Loucy (cell line): ENCODE data around the gene OR52R1.

Experiments used
- H2AFZ ChIP-seq: fragments of 200-600 bp; sonication (generic); 2 replicates; pipeline ENCODE4 v1.6.0; 2016; ENCODE audit warnings: antibody characterized with exemption, mild to moderate bottlenecking, low read length, moderate library complexity
- H3F3A ChIP-seq: fragments of 200-600 bp; 2 replicates; pipeline ENCODE4 v1.6.0; 2016; ENCODE audit warnings: antibody characterized with exemption, low read depth, mild to moderate bottlenecking
- H3K27me3 ChIP-seq: fragments of 200-600 bp; sonication (generic); 2 replicates; pipeline ENCODE4 v1.6.1; 2014; ENCODE audit warnings: low read length, mild to moderate bottlenecking; ENCODE audit not compliant: insufficient read depth, poor library complexity, severe bottlenecking
- H3K36me3 ChIP-seq: fragments of 200-600 bp; sonication (generic); 2 replicates; pipeline ENCODE4 v1.6.1; 2016; ENCODE audit warnings: low read length; ENCODE audit not compliant: insufficient read depth
- H3K4me1 ChIP-seq: fragments of 200-600 bp; sonication (generic); 2 replicates; pipeline ENCODE4 v1.5.1; 2014; ENCODE audit warnings: low read length, mild to moderate bottlenecking; ENCODE audit not compliant: insufficient read depth, poor library complexity, severe bottlenecking
- H3K4me2 ChIP-seq: fragments of 200-600 bp; sonication (generic); 2 replicates; pipeline ENCODE4 v1.6.0; 2014; ENCODE audit warnings: antibody characterized with exemption, low read length, low read depth, mild to moderate bottlenecking; ENCODE audit not compliant: poor library complexity, severe bottlenecking
- H3K4me3 ChIP-seq: fragments of 200-600 bp; sonication (generic); 2 replicates; pipeline ENCODE4 v1.5.1; 2014; ENCODE audit warnings: low read length, mild to moderate bottlenecking, mixed read lengths; ENCODE audit not compliant: poor library complexity, severe bottlenecking
- H3K79me2 ChIP-seq: fragments of 200-600 bp; sonication (generic); 2 replicates; pipeline ENCODE4 v1.6.1; 2014; ENCODE audit warnings: low read length; ENCODE audit not compliant: insufficient read depth
- H3K9ac ChIP-seq: fragments of 200-600 bp; sonication (generic); 2 replicates; pipeline ENCODE4 v1.6.0; 2014; ENCODE audit warnings: mild to moderate bottlenecking, low read depth, low read length, moderate library complexity; ENCODE audit not compliant: poor library complexity, severe bottlenecking
- H3K9me2 ChIP-seq: fragments of 200-600 bp; sonication (generic); replicated peaks from 2 replicates; pipeline ENCODE4 v1.6.1; 2016; ENCODE audit warnings: low read depth, low read length, mixed read lengths
- H3K9me3 ChIP-seq: fragments of 200-600 bp; sonication (generic); 2 replicates; pipeline ENCODE4 v1.6.1; 2014; ENCODE audit warnings: mild to moderate bottlenecking, antibody characterized with exemption, low read length, low read depth; ENCODE audit not compliant: insufficient read depth
- H4K20me1 ChIP-seq: fragments of 200-600 bp; sonication (generic); 2 replicates; pipeline ENCODE4 v1.6.0; 2014; ENCODE audit warnings: antibody characterized with exemption, low read length, mild to moderate bottlenecking; ENCODE audit not compliant: insufficient read depth, poor library complexity, severe bottlenecking
- EZH2phosphoT487 ChIP-seq: fragments of 200-600 bp; IDR thresholded peaks from 2 replicates; pipeline ENCODE4 v1.6.1; 2018; ENCODE audit warnings: antibody characterized with exemption, mild to moderate bottlenecking, moderate library complexity, borderline replicate concordance
- TF ChIP-seq, protein P1 (sequence below): fragments of 200-600 bp; sonication (generic); conservative IDR thresholded peaks from 2 replicates; pipeline ENCODE4 v1.5.1; 2014; ENCODE audit warnings: mild to moderate bottlenecking, antibody characterized with exemption, low read length

OR52R1 gene

DNA sequence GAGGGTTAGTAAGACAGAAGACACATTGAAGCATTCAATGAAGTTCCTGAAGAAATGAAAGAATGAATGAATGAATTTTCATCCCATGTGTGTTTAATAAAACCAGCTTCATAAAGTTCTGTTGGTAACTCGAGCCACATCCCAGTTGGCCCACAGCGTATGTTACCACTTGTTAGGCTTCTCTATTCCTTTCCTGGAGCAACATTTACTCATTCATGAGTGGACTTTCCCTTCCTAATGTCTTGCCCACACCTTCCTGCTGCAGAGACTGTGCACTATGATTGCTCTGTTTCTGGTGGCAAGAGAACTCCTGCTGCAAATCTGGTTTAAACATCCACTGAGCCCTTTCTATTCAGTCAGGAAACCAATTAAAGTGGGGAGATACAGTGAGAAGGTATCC lies 7.0 kb downstream of the OR52R1 start:
- Histone ChIP-seq H3K4me1 (no peaks in the 10 kb centered on the region), H3F3A (no peaks in the 10 kb centered on the region)

DNA sequence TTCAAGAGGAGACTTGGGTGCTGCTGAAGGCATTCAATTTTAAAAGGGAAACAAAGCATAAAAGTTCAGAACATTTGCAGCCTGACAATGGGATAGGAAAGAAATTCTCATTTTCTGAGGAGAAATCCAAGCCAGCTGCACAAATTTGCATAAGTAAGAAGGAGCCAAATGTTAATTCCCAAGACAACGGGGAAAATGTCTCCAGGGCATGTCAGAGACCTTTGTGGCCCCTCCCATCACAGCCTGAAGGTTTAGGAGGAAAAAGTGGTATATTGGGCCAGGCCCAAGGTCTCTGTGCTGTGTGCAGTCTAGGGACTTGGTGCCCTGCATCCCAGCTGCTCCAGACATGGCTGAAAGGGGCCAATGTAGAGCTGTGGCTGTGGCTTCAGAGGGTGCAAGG lies 21.7 kb downstream of the OR52R1 start:
- Histone ChIP-seq H3K9ac (no peak overlapping the region), H2AFZ (no peak overlapping the region), H3K9me2 (no peaks in the 10 kb centered on the region), H3K36me3 (no peaks in the 10 kb centered on the region), H3K9me3 (no peaks in the 10 kb centered on the region), H3K4me1 (no peaks in the 10 kb centered on the region), H3K4me2 (no peak overlapping the region), H3K4me3 (no peak overlapping the region), H3F3A (no peaks in the 10 kb centered on the region), H4K20me1 (no peaks in the 10 kb centered on the region), H3K27me3 (no peaks in the 10 kb centered on the region), H3K79me2 (no peaks in the 10 kb centered on the region)
- TF ChIP-seq, protein P1, sequence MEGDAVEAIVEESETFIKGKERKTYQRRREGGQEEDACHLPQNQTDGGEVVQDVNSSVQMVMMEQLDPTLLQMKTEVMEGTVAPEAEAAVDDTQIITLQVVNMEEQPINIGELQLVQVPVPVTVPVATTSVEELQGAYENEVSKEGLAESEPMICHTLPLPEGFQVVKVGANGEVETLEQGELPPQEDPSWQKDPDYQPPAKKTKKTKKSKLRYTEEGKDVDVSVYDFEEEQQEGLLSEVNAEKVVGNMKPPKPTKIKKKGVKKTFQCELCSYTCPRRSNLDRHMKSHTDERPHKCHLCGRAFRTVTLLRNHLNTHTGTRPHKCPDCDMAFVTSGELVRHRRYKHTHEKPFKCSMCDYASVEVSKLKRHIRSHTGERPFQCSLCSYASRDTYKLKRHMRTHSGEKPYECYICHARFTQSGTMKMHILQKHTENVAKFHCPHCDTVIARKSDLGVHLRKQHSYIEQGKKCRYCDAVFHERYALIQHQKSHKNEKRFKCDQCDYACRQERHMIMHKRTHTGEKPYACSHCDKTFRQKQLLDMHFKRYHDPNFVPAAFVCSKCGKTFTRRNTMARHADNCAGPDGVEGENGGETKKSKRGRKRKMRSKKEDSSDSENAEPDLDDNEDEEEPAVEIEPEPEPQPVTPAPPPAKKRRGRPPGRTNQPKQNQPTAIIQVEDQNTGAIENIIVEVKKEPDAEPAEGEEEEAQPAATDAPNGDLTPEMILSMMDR, result no peak
- TF ChIP-seq EZH2phosphoT487, result no peak

More for the DNA sequence above, 7.0 kb downstream of the OR52R1 start:
- Histone ChIP-seq H3K4me3 (no peak overlapping the region), H3K9me3 (no peaks in the 10 kb centered on the region), H2AFZ (no peak overlapping the region), H3K4me2 (no peak overlapping the region), H3K9me2 (no peaks in the 10 kb centered on the region), H3K79me2 (no peaks in the 10 kb centered on the region), H3K27me3 (no peaks in the 10 kb centered on the region), H3K36me3 (no peaks in the 10 kb centered on the region), H4K20me1 (no peaks in the 10 kb centered on the region), H3K9ac (no peak overlapping the region)
- no peak for TF ChIP-seq EZH2phosphoT487
- TF ChIP-seq, protein P1, result no peak

DNA sequence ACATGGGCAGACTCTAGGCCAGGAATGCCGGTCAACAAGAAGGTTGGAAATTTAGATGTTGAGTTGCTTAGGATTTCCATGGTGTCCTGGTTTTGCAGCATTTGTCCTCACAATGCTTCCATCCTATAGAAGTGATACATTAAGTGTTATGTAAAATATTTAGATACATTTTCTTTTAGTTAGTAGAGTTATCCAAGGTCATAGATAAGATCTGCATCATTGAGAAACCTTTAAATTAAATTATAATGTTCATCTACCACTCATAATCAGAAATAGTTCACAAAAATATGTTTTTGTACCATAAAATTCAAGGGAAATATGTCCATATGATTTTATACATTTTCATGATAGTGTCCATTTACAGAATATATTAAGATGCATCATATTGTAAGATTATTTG lies 34.3 kb downstream of the OR52R1 start, which contains the start of gene OR51F1:
TSS of gene OR51F1 (minus strand) at position 101 of the 400 bp plus-strand sequence. CDS start at position 101, 0 bp downstream.
- no peak within 1 kb of the TSS for H3K4me3 ChIP-seq
- no peaks in the 10 kb centered on the region for H3K4me1 ChIP-seq
- no peak within 1 kb of the TSS for H3K9ac ChIP-seq
- no peaks in the 10 kb centered on the region for H3K36me3 ChIP-seq
- H3F3A ChIP-seq, result no peaks in the 10 kb centered on the region
- no peaks in the 10 kb centered on the region for H3K9me3 ChIP-seq
- no peaks in the 10 kb centered on the region for H3K9me2 ChIP-seq
- H4K20me1 ChIP-seq, result no peaks in the 10 kb centered on the region
- TF ChIP-seq EZH2phosphoT487, result no peak
- TF ChIP-seq, protein P1, result no peak
- H3K79me2 ChIP-seq, result no peaks in the 10 kb centered on the region
- H3K27me3 ChIP-seq, result no peaks in the 10 kb centered on the region
- H3K4me2 ChIP-seq, result no peak within 1 kb of the TSS
- H2AFZ ChIP-seq, result no peak within 1 kb of the TSS
